Measurements from ENCODE around the gene PPFIBP1.

GRCh38 chr12:27682534-27682933 lies 158.5 kb downstream of the PPFIBP1 start:
- TF ChIP-seq CTCF (IDR thresholded peaks at IDR 0.05): no peak
- TF ChIP-seq POLR2A (IDR thresholded peaks at IDR 0.05): no peak
- TF ChIP-seq EP300 (IDR thresholded peaks at IDR 0.05): no peak
